ENCODE measurements around the gene DBP.

GRCh38 chr19:48671446-48671995, 34.3 kb upstream of the DBP start:
- no peak for TF ChIP-seq POLR2AphosphoS5 (IDR thresholded peaks at IDR 0.05; ENCODE audit: low read depth, low read length)
- no peak for TF ChIP-seq TAF1 (IDR thresholded peaks at IDR 0.05; ENCODE audit: borderline replicate concordance, insufficient read depth, low read length)
- TF ChIP-seq SIN3A (IDR thresholded peaks at IDR 0.05; ENCODE audit: borderline replicate concordance, insufficient read depth, low read length), result no peak
- TF ChIP-seq REST (IDR thresholded peaks at IDR 0.05; ENCODE audit: insufficient read depth in 1 of 2, low read depth in 2 of 2, low read length in 2 of 2), result no peak
- TF ChIP-seq FOXP2 (optimal IDR thresholded peaks at IDR 0.05; ENCODE audit: borderline replicate concordance, extremely low read depth, extremely low read length, insufficient read depth), result no peak
